Fibroblast of pulmonary artery (primary cell): ENCODE measurements around the gene ZNF787.

ENCODE experiments used
- DNase-seq: peaks from one replicate; pipeline ENCODE4 v3.0.0-alpha.2; 2010; ENCODE audit warnings: low read depth
- H3K4me3 ChIP-seq: replicated peaks from 2 replicates; pipeline ENCODE4 v1.5.1; 2011; ENCODE audit warnings: low read depth, mild to moderate bottlenecking, control low read depth, low read length, moderate library complexity
- TF ChIP-seq, protein P1 (sequence below): IDR thresholded peaks from 2 replicates; pipeline ENCODE4 v1.5.1; 2011; ENCODE audit warnings: mild to moderate bottlenecking, control low read depth, low read length, inconsistent platforms; ENCODE audit errors: missing control alignments

Gene ZNF787

DNA sequence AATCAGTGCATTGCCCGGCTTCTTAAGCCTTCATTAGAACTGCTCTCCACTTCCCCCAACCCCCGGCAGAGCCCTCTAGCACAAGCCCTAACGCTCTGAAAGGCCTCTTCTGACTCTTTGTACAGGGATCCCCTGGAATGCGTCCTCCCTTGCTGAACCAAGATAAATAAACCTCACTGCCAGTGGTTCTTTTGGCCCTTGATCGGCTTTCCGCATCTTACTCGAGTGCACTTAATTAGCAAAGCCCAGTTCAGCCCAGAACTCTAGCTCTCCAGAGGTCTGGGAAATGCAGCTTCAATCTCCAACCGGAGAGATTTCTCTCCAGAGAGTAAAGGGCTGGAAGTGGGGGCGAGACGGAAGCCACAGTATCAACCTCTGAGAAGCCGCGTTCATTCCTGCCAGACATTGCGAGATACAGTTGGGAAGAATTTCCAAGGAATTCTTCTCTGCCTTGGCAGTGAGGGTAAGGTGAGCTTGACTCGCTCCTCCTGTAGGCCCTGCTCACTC, 11.3 kb upstream of the ZNF787 start:
- TF ChIP-seq, protein P1, sequence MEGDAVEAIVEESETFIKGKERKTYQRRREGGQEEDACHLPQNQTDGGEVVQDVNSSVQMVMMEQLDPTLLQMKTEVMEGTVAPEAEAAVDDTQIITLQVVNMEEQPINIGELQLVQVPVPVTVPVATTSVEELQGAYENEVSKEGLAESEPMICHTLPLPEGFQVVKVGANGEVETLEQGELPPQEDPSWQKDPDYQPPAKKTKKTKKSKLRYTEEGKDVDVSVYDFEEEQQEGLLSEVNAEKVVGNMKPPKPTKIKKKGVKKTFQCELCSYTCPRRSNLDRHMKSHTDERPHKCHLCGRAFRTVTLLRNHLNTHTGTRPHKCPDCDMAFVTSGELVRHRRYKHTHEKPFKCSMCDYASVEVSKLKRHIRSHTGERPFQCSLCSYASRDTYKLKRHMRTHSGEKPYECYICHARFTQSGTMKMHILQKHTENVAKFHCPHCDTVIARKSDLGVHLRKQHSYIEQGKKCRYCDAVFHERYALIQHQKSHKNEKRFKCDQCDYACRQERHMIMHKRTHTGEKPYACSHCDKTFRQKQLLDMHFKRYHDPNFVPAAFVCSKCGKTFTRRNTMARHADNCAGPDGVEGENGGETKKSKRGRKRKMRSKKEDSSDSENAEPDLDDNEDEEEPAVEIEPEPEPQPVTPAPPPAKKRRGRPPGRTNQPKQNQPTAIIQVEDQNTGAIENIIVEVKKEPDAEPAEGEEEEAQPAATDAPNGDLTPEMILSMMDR = no peak
- no peak overlapping the region for H3K4me3 ChIP-seq
- peak; percentile 56 for DNase-seq

DNA sequence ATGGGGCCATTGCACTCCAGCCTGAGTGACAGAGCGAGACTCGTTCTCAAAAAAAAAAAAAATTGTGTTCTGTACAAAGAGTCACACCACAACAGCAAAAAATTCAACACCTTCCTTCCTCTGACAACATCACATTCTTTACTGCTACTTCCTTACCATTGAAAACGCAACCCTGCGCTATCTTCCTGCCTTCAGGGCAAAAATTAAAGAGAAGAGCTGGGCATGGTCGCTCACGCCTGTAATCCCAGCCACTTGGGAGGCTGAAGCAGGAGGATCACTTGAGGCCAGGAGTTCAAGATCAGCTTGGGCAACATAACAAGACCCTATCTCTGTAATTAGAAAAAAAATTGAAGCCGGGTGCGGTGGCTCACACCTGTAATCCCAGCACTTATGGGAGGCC, 10.6 kb upstream of the ZNF787 start:
- no peak for DNase-seq
- TF ChIP-seq, protein P1 = no peak
- H3K4me3 ChIP-seq = no peak overlapping the region

DNA sequence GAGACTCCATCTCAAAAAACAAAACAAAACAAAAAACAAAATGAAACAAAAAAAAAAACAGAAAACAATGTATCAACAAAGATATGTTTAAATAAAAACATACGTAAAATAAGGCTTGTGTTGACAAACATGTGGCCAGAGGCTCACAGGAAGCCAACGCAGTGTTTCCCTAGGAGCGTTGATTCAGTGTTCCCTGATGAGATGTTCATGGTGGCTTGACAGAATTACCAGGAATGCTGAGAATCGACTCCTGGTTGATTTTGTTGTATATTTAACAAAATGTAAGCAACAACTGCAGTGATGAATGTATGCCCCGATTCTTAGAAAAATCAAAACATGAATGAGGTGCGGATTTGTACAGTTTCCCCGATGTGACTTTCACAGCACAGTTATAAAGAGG, 8.9 kb upstream of the ZNF787 start:
- DNase-seq = no peak
- TF ChIP-seq, protein P1 = no peak
- no peak overlapping the region for H3K4me3 ChIP-seq

DNA sequence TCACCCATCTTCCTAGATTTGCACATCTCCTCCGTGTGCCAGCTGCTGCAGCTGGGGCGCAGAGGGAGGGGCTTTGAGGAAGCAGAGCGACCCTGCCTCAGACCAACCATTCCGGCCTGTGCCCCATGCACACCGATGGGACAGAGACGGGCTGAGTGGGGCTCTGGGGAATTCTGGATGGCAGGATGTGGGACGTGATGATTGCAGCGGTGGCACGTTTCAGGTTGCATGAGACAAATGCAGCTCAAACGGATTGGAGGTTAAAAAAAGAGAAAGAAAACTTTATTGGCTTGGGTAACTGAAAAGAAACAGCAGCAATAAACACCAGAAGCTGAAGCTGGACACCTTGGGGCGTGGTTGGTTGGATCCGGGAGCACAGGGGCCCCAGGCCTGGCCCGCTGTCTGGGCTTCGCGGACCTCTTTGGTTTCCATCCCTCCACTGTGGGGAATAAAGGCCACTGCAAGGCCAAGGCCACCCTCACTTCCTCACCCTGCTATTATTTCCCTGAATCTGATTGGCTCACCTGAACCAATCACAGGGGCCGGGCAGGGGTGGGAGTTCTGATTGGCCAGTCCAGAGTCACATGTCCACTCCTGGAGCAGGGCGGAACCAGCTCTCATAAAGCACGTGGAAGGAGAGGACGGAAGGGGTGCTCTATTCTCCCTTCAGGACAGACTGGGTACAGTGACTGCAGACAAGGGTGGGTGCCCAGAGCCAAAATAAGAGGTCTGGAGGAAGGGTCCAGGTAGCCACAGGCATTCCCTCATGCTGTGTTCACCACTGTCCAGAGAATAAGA, 6.1 kb upstream of the ZNF787 start:
- DNase-seq = no peak
- no peak overlapping the region for H3K4me3 ChIP-seq
- TF ChIP-seq, protein P1 = no peak

DNA sequence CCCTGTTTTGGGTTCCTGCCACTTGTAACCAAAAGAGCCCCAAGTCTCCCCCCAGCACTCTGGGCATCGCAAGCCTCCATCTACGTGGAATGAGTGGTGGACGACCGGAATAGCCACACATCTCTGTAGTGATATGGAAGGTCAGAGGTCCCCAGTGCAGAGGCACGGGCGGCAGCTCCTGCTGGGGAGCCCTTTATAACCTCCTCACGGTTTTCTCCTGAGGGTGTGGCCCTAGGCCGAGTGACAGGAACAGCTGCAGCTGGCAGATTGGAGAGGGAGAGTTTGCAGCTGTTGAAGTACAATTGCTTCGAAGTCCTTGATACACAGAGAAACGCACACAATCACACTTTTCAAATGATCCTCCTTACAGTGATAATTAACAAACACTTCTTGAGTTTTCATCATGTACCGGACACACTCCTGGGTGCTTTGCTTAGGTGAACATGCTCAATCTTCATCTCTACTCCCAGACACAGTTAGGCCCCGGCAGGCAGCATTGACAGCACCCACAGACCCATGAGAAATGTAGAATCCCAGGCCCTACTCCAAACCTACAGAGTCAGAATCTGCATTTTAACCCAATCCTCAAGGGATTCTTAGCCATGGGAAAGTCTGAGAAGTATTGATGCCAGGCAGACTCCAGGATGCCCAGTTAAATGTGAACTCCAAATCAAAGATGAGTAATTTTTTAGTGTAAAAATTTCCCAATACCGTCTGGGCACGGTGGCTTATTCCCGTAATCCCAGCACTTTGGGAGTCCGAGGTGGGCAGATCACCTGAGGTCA, 4.9 kb upstream of the ZNF787 start:
- TF ChIP-seq, protein P1 = no peak
- DNase-seq = no peak
- H3K4me3 ChIP-seq = no peak overlapping the region

DNA sequence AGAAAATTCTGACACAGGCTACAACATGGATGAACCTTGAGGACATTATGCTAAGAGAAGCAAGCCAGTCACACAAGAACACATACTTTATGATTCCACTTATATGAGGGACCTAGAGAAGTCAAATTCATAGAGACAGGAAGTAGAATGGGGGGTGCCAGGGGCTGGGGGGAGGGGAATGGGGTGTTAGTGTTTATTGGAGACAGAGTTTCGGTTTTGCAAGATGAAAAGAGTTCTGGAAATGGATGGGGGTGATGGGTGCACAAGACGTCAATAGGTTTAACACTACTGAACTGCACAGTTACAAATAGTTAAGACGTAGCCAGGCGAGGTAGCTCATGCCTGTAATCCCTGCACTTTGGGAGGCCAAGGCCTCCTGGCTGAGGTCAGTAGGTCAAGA, 3.5 kb upstream of the ZNF787 start:
- no peak for DNase-seq
- TF ChIP-seq, protein P1 = no peak
- no peak overlapping the region for H3K4me3 ChIP-seq
